ENCODE measurements around the gene STAT6. TPM values are rescaled to one million over a fixed set of nuclear protein-coding genes. Genes with fewer than 3 reads are reported as not detected.

Gene STAT6
- polyA plus RNA-seq, 1 experiment = 177 TPM

GRCh38 chr12:57139796-57140649 is 28.9 kb upstream of the STAT6 start:
- H3K27me3 ChIP-seq (ENCODE audit: control insufficient read depth, insufficient read depth, low read length) = no peaks in the 10 kb centered on the region
- ChIA-PET POLR2A (interaction anchor here (0.5 to 0.6 kb wide), 2 partner anchors 12 to 141 kb away, joined by 3 to 4 read pairs; no protein-coding TSS in a partner anchor), CTCF (interaction anchor here (0.9 to 1.2 kb wide), 2 partner anchors 9 to 36 kb away, joined by 4 read pairs; no protein-coding TSS in a partner anchor)
- no peak for TF ChIP-seq CTCF (IDR thresholded peaks at IDR 0.05; ENCODE audit: insufficient read depth, low read depth, low read length)
- H3K36me3 ChIP-seq (ENCODE audit: control insufficient read depth, insufficient read depth, low read length) = peaks cover 47% of the 10 kb centered on the region
- DNase-seq (ENCODE audit: low read depth) = no peak
- no peak overlapping the region for H3K4me3 ChIP-seq (ENCODE audit: low read depth, low read length)

GRCh38 chr12:57138526-57139272 is 27.5 kb upstream of the STAT6 start:
- no peak overlapping the region for H3K4me3 ChIP-seq (ENCODE audit: low read depth, low read length)
- CTCF ChIA-PET = no interaction called here
- peaks cover 38% of the 10 kb centered on the region for H3K36me3 ChIP-seq (ENCODE audit: control insufficient read depth, insufficient read depth, low read length)

GRCh38 chr12:57135527-57136326 is 24.6 kb upstream of the STAT6 start:
- no peak for DNase-seq (ENCODE audit: low read depth)

More at GRCh38 chr12:57138526-57139272, 27.5 kb upstream of the STAT6 start:
- no peak for DNase-seq (ENCODE audit: low read depth)
- no peak for TF ChIP-seq CTCF (IDR thresholded peaks at IDR 0.05; ENCODE audit: insufficient read depth, low read depth, low read length)
- H3K27me3 ChIP-seq (ENCODE audit: control insufficient read depth, insufficient read depth, low read length) = no peaks in the 10 kb centered on the region
- POLR2A ChIA-PET = no interaction called here

DNA sequence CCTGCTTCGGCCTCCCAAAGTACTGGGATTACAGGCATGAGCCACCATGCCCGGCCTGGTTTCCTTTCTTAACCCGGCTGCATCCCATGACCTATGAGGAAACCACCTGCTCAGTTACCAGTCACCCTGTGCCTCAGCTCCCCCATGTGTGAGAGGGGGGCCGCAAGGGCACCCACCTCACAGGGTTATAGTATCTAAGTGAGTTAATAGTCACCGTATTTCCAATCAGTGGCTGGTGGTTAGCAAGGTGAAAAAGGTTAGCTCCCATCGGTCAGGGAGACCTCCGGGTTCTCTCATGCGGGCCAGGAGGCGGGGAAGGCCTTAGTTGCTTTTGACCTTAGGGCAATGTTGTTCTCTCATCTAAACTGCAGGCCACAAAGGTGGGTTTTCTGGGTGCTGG is 23.8 kb upstream of the STAT6 start:
- no peak for DNase-seq (ENCODE audit: low read depth)
- POLR2A ChIA-PET = interaction anchor here (0.6 kb wide), 3 partner anchors 24 to 877 kb away, joined by 4 to 20 read pairs (median 11); partner anchors contain the start of genes ANKRD52 and STAT6
- CTCF ChIA-PET = interaction anchor here (0.6 to 2.1 kb wide), 8 partner anchors 11 to 104 kb away, joined by 3 to 8 read pairs (median 4); no protein-coding TSS in a partner anchor

More at GRCh38 chr12:57135527-57136326, 24.6 kb upstream of the STAT6 start:
- TF ChIP-seq CTCF (IDR thresholded peaks at IDR 0.05; ENCODE audit: insufficient read depth, low read depth, low read length) = no peak
- POLR2A ChIA-PET = interaction anchor here (0.6 kb wide), 3 partner anchors 25 to 877 kb away, joined by 4 to 20 read pairs (median 11); partner anchors contain the start of genes ANKRD52 and STAT6
- Histone ChIP-seq H3K36me3 (ENCODE audit: control insufficient read depth, insufficient read depth, low read length) (peaks cover 19% of the 10 kb centered on the region), H3K4me3 (ENCODE audit: low read depth, low read length) (peak overlapping the region; percentile 33), H3K27me3 (ENCODE audit: control insufficient read depth, insufficient read depth, low read length) (no peaks in the 10 kb centered on the region)
- CTCF ChIA-PET = interaction anchor here (0.6 to 2.1 kb wide), 10 partner anchors 10 to 103 kb away, joined by 3 to 8 read pairs (median 4); partner anchors contain the start of gene STAT6

More for the DNA sequence above, 23.8 kb upstream of the STAT6 start:
- TF ChIP-seq CTCF (IDR thresholded peaks at IDR 0.05; ENCODE audit: insufficient read depth, low read depth, low read length) = no peak
- H3K4me3 ChIP-seq (ENCODE audit: low read depth, low read length) = no peak overlapping the region
- H3K27me3 ChIP-seq (ENCODE audit: control insufficient read depth, insufficient read depth, low read length) = no peaks in the 10 kb centered on the region
- H3K36me3 ChIP-seq (ENCODE audit: control insufficient read depth, insufficient read depth, low read length) = peaks cover 15% of the 10 kb centered on the region

Data from BJ (cell line).